HEK293 (cell line): ENCODE data around the gene CCDC12.

Experiments used
- CTCF ChIA-PET: fragments of 350-600 bp; formaldehyde crosslinking; extraction: SDS; loops from one replicate; lab custom pipeline; 2021; ENCODE audit warnings: antibody characterized with exemption; lab: Yijun Ruan, JAX
- POLR2A ChIA-PET: fragments of 300-600 bp; formaldehyde crosslinking; extraction: SDS; loops from one replicate; lab custom pipeline; 2020; ENCODE audit warnings: antibody characterized with exemption, inconsistent platforms; lab: Yijun Ruan, JAX
- H3K27ac ChIP-seq: fragments of 200-500 bp; sonication (Bioruptor generic); 2 replicates; pipeline ENCODE4 v1.5.1; 2014; ENCODE audit warnings: low read depth, low read length, control low read depth, inconsistent platforms; ENCODE audit errors: extremely low read depth
- H3K36me3 ChIP-seq, 2 experiments: fragments of 200-500 bp in 1 of 2; sonication (Bioruptor generic) in 1 of 2; 1 replicate in 1 of 2; 2 replicates in 1 of 2; pipeline ENCODE4 v1.5.1; 2014 to 2017; ENCODE audit warnings: inconsistent platforms in 2 of 2, low read length in 2 of 2; ENCODE audit not compliant: control insufficient read depth in 2 of 2, insufficient read depth in 1 of 2
- H3K4me1 ChIP-seq: fragments of 200-500 bp; sonication (Bioruptor generic); 2 replicates; pipeline ENCODE4 v1.5.1; 2014; ENCODE audit warnings: mild to moderate bottlenecking, low read length, inconsistent platforms; ENCODE audit not compliant: control insufficient read depth, insufficient read depth
- H3K4me3 ChIP-seq: 2 replicates; pipeline ENCODE4 v1.5.1; 2011; ENCODE audit warnings: low read depth, mild to moderate bottlenecking, control low read depth, low read length, moderate library complexity
- H3K9me3 ChIP-seq: fragments of 200-500 bp; sonication (Bioruptor generic); 2 replicates; pipeline ENCODE4 v1.5.1; 2014; ENCODE audit warnings: low read depth, low read length, inconsistent platforms; ENCODE audit not compliant: control insufficient read depth, insufficient read depth
- GLI2 ChIP-seq: fragments of 450-650 bp; formaldehyde crosslinking; IDR thresholded peaks from 2 replicates; pipeline ENCODE4; 2017; ENCODE audit warnings: missing biosample characterization, missing genetic modification characterization, low read depth, borderline replicate concordance
- HOXC10 ChIP-seq: sonication (generic); formaldehyde crosslinking; IDR thresholded peaks from 2 replicates; pipeline ENCODE4 v1.8.1; 2023; ENCODE audit warnings: mild to moderate bottlenecking, missing genetic modification reagents
- INSM2 ChIP-seq: fragments of 450-650 bp; formaldehyde crosslinking; IDR thresholded peaks from 2 replicates; pipeline ENCODE4 v1.5.1; 2016; ENCODE audit warnings: missing biosample characterization, missing genetic modification characterization
- KLF10 ChIP-seq: fragments of 450-650 bp; IDR thresholded peaks from 2 replicates; pipeline ENCODE4 v1.5.1; 2018; ENCODE audit warnings: missing biosample characterization, mild to moderate bottlenecking, missing genetic modification characterization
- PBX3 ChIP-seq: sonication (generic); formaldehyde crosslinking; IDR thresholded peaks from 2 replicates; pipeline ENCODE4 v1.8.1; 2022; ENCODE audit warnings: mild to moderate bottlenecking, moderate library complexity, missing genetic modification reagents
- PRDM10 ChIP-seq: fragments of 450-650 bp; formaldehyde crosslinking; IDR thresholded peaks from 2 replicates; pipeline ENCODE4 v1.5.1; 2016; ENCODE audit warnings: missing biosample characterization, missing genetic modification characterization
- REPIN1 ChIP-seq: fragments of 450-650 bp; formaldehyde crosslinking; IDR thresholded peaks from 2 replicates; pipeline ENCODE4 v1.5.1; 2017; ENCODE audit warnings: missing biosample characterization, missing genetic modification characterization, low read depth
- SETDB1 ChIP-seq: IDR thresholded peaks from one replicate; pipeline ENCODE4 v1.6.1; 2017; ENCODE audit warnings: mild to moderate bottlenecking, low read length, moderate library complexity, mixed read lengths; ENCODE audit not compliant: insufficient read length
- TRIM28 ChIP-seq: IDR thresholded peaks from 2 replicates; pipeline ENCODE4 v1.6.1; 2011; ENCODE audit warnings: low read length, control low read depth, borderline replicate concordance
- ZNF146 ChIP-seq: fragments of 450-650 bp; formaldehyde crosslinking; IDR thresholded peaks from 2 replicates; pipeline ENCODE4 v1.5.1; 2016; ENCODE audit warnings: missing biosample characterization, missing genetic modification characterization
- ZNF202 ChIP-seq: fragments of 450-650 bp; formaldehyde crosslinking; IDR thresholded peaks from 2 replicates; pipeline ENCODE4 v1.5.1; 2016; ENCODE audit warnings: missing biosample characterization, missing genetic modification characterization, borderline replicate concordance
- ZNF214 ChIP-seq: fragments of 450-650 bp; formaldehyde crosslinking; IDR thresholded peaks from 2 replicates; pipeline ENCODE4 v1.5.1; 2017; ENCODE audit warnings: missing biosample characterization, mild to moderate bottlenecking, missing genetic modification characterization, borderline replicate concordance
- ZNF274 ChIP-seq, 2 experiments: fragments of 200-500 bp in 1 of 2; fragments of 450-650 bp in 1 of 2; sonication (Bioruptor generic) in 1 of 2; formaldehyde crosslinking in 1 of 2; IDR thresholded peaks; 2 replicates each; pipeline versions ENCODE4 v1.5.1 to v1.6.1; 2014 to 2016; ENCODE audit warnings: borderline replicate concordance in 1 of 2, inconsistent platforms in 1 of 2, low read length in 1 of 2, missing biosample characterization in 1 of 2, missing genetic modification characterization in 1 of 2
- ZNF311 ChIP-seq: fragments of 450-650 bp; formaldehyde crosslinking; IDR thresholded peaks from 2 replicates; pipeline ENCODE4 v1.5.1; 2017; ENCODE audit warnings: missing biosample characterization, missing genetic modification characterization, borderline replicate concordance
- ZNF394 ChIP-seq: fragments of 450-650 bp; formaldehyde crosslinking; IDR thresholded peaks from 2 replicates; pipeline ENCODE4 v1.5.1; 2016; ENCODE audit warnings: missing biosample characterization, missing genetic modification characterization, mild to moderate bottlenecking, moderate library complexity, borderline replicate concordance
- ZNF426 ChIP-seq: fragments of 450-650 bp; formaldehyde crosslinking; IDR thresholded peaks from 2 replicates; pipeline ENCODE4 v1.5.1; 2017; ENCODE audit warnings: missing biosample characterization, missing genetic modification characterization, mild to moderate bottlenecking, inconsistent platforms, moderate library complexity
- ZNF518A ChIP-seq: fragments of 450-650 bp; formaldehyde crosslinking; conservative IDR thresholded peaks from 2 replicates; pipeline ENCODE4 v1.5.1; 2016; ENCODE audit warnings: low read depth, missing biosample characterization, missing genetic modification characterization
- ZNF548 ChIP-seq: fragments of 450-650 bp; formaldehyde crosslinking; IDR thresholded peaks from 2 replicates; pipeline ENCODE4 v1.5.1; 2016; ENCODE audit warnings: missing biosample characterization, missing genetic modification characterization
- ZNF654 ChIP-seq: fragments of 450-650 bp; formaldehyde crosslinking; IDR thresholded peaks from 2 replicates; pipeline ENCODE4 v1.5.1; 2016; ENCODE audit warnings: low read depth, missing biosample characterization, missing genetic modification characterization
- ZNF777 ChIP-seq: fragments of 450-650 bp; formaldehyde crosslinking; IDR thresholded peaks from 2 replicates; pipeline ENCODE4 v1.5.1; 2017; ENCODE audit warnings: missing biosample characterization, missing genetic modification characterization, borderline replicate concordance
- ZSCAN4 ChIP-seq: fragments of 450-650 bp; formaldehyde crosslinking; IDR thresholded peaks from 2 replicates; pipeline ENCODE4 v1.5.1; 2017; ENCODE audit warnings: missing biosample characterization, missing genetic modification characterization

Gene CCDC12

GRCh38 chr3:47007001-47007400 lies 30.5 kb upstream of the CCDC12 start (continued):
- TF ChIP-seq SETDB1: no peak
- TF ChIP-seq GLI2 (tag by site-specific recombination): no peak
- TF ChIP-seq ZSCAN4 (tag by site-specific recombination): no peak
- TF ChIP-seq, all 188 proteins: peak for 0

GRCh38 chr3:47006145-47006651 lies 29.7 kb upstream of the CCDC12 start:
- ChIA-PET CTCF (interaction anchor here (0.7 to 1.2 kb wide), 2 partner anchors 8 to 294 kb away, joined by 3 to 5 read pairs; no protein-coding TSS in a partner anchor), POLR2A (interaction anchor here (0.6 kb wide), 1 partner anchor 29 kb away, joined by 3 read pairs; no protein-coding TSS in a partner anchor)
- TF ChIP-seq ZNF548 (tag by site-specific recombination): no peak
- TF ChIP-seq REPIN1 (tag by site-specific recombination): no peak
- no peak for TF ChIP-seq ZNF518A (tag by site-specific recombination)
- no peak for TF ChIP-seq ZNF311 (tag by site-specific recombination)
- TF ChIP-seq PRDM10: no peak
- no peak for TF ChIP-seq ZNF274 (IDR thresholded peaks at IDR 0.05; ENCODE audit: low read length)
- no peak for TF ChIP-seq ZNF274 (tag by site-specific recombination; IDR thresholded peaks at IDR 0.05; ENCODE audit: borderline replicate concordance)
- TF ChIP-seq ZNF426 (tag by site-specific recombination): no peak
- no peak for TF ChIP-seq INSM2 (tag by site-specific recombination)
- TF ChIP-seq PBX3 (CRISPR knock-in tag): no peak
- TF ChIP-seq TRIM28: no peak
- no peak for TF ChIP-seq KLF10 (tag by site-specific recombination)
- TF ChIP-seq ZNF214: no peak
- TF ChIP-seq HOXC10: no peak
- TF ChIP-seq ZNF202 (tag by site-specific recombination): no peak
- no peak for TF ChIP-seq ZNF146
- no peak for TF ChIP-seq ZNF394 (tag by site-specific recombination)
- TF ChIP-seq ZNF654 (tag by site-specific recombination): no peak
- no peak for TF ChIP-seq ZNF777 (tag by site-specific recombination)
- Histone ChIP-seq H3K27ac (no peak overlapping the region), H3K9me3 (no peaks in the 10 kb centered on the region), H3K36me3 (peaks cover 0 to 67% of the 10 kb centered on the region in 2 experiments; a peak in 1 of 3 replicates), H3K4me3 (no peak overlapping the region), H3K4me1 (no peaks in the 10 kb centered on the region)
